Retinal pigment epithelial cell (primary cell): ENCODE data around the gene AK5.

Source experiments
- DNase-seq: peaks from one replicate; pipeline ENCODE4 v3.0.0-alpha.2; 2010; ENCODE audit warnings: low read depth
- H3K4me3 ChIP-seq: 2 replicates; pipeline ENCODE4 v1.5.1; 2011; ENCODE audit warnings: mild to moderate bottlenecking, low read length, control low read depth, moderate library complexity
- CTCF ChIP-seq: conservative IDR thresholded peaks from 2 replicates; pipeline ENCODE4 v1.5.1; 2011; ENCODE audit warnings: low read depth, low read length, control low read depth, inconsistent platforms

AK5 gene

GRCh38 chr1:77281491-77282186, at the start of gene AK5:
Gene AK5 (plus strand): TSS chr1:77282019. CDS start chr1:77282314, 295 bp downstream.
- no peak for DNase-seq
- no peak for TF ChIP-seq CTCF
- peak within 1 kb of the TSS; percentile 64 for H3K4me3 ChIP-seq

GRCh38 chr1:77232829-77233228, 49.0 kb upstream of the AK5 start:
- no peak for TF ChIP-seq CTCF
- DNase-seq = no peak
- H3K4me3 ChIP-seq = no peak overlapping the region

- no peak for TF ChIP-seq CTCF
- DNase-seq = no peak
- no peak overlapping the region for H3K4me3 ChIP-seq
These were observed 47.7 kb upstream of the AK5 start for GRCh38 chr1:77234096-77234495.

- no peak for DNase-seq
- no peak for TF ChIP-seq CTCF
- H3K4me3 ChIP-seq = no peak overlapping the region
These were observed 46.9 kb upstream of the AK5 start for GRCh38 chr1:77234943-77235342.

GRCh38 chr1:77238462-77238861, 43.4 kb upstream of the AK5 start:
- H3K4me3 ChIP-seq = no peak overlapping the region
- TF ChIP-seq CTCF = no peak
- no peak for DNase-seq

- no peak overlapping the region for H3K4me3 ChIP-seq
- TF ChIP-seq CTCF = no peak
- no peak for DNase-seq
These were observed 42.5 kb upstream of the AK5 start for GRCh38 chr1:77239311-77239710.

- TF ChIP-seq CTCF = no peak
- H3K4me3 ChIP-seq = no peak overlapping the region
- DNase-seq = no peak
These were observed 36.0 kb upstream of the AK5 start for GRCh38 chr1:77245830-77246229.
